Left ventricle myocardium inferior (tissue), 1 donor: ENCODE measurements around the gene WAC. TPM values are rescaled to one million over a fixed set of nuclear protein-coding genes. Genes with fewer than 3 reads are reported as not detected.

ENCODE experiments used
- DNase-seq: peaks from one replicate; pipeline ENCODE4 v3.0.0-alpha.2; 2020
- H3K27ac ChIP-seq: fragments of 200-600 bp; replicated peaks from 2 replicates; pipeline ENCODE4 v1.8.0; 2021
- H3K27me3 ChIP-seq: fragments of 200-600 bp; 2 replicates; pipeline ENCODE4 v1.8.0; 2021; ENCODE audit warnings: low read depth
- H3K36me3 ChIP-seq: fragments of 200-600 bp; 2 replicates; pipeline ENCODE4 v1.8.0; 2021
- H3K4me1 ChIP-seq: fragments of 200-600 bp; 2 replicates; pipeline ENCODE4 v1.8.0; 2021
- H3K4me3 ChIP-seq: fragments of 200-600 bp; 2 replicates; pipeline ENCODE4 v1.8.0; 2021; ENCODE audit warnings: mild to moderate bottlenecking, moderate library complexity
- H3K9me3 ChIP-seq: fragments of 200-600 bp; replicated peaks from 2 replicates; pipeline ENCODE4 v1.8.0; 2021
- intact Hi-C: fragments of 100-400 bp; cut with micrococcal nuclease; formaldehyde crosslinking; loops from one replicate; pipeline ENCODE4 v1.11.0; 2022
- total RNA-seq: library from RNA; stranded (reverse); fragmentation: NEBNext Ultra II Directional; extraction: Animal tissue kit (Norgen Biotek cat#: 25700); gene quantifications from one replicate; pipeline ENCODE4 v1.2.1, GENCODE V29; 2021
- TF ChIP-seq, protein P1 (sequence below): fragments of 200-600 bp; IDR thresholded peaks from 2 replicates; pipeline ENCODE4 v1.8.0; 2021; ENCODE audit warnings: antibody characterized with exemption, mild to moderate bottlenecking, borderline replicate concordance
- donor health status: DM: no; HTN: yes; CAD: no; lungs with severe emphysema.

Gene WAC
- total RNA-seq, 1 donor from 2014 or later: 103 TPM

DNA sequence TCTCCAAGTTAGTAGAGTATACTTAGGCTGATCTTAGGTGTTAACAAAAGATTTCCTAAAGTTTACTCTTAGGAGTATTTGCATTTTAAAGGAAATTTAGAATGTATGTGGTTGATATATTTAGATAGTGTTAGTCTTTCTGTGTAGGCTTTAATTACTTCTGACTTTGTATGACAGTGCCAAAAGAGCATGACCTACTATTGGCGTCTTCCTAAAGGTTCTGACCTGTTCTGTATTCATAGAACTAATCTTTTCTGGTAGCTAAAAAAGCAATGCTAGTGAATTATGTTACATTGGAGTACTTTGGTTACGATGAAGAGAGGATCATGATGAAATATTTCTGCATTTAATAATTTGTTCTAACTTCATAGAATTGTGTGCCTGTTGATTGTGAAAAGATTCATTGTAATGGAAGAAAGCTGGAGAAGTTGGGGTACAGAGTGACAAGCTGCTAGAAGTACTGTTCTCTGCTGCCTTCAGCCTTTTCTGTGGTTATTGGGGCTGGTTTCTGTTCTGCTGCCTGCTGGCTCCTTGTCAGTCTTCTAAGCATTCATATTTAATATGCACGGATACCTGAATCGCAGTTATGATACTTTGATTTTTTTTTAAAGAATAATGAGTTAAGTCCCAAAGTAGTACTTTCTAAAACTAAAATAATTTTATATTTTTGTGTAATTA is 13.2 kb downstream of the WAC start:
- peaks cover 46% of the 10 kb centered on the region for H3K36me3 ChIP-seq
- H3K27me3 ChIP-seq: no peaks in the 10 kb centered on the region
- intact Hi-C loops: no loop called here
- DNase-seq: no peak
- H3K9me3 ChIP-seq: no peaks in the 10 kb centered on the region
- H3K4me1 ChIP-seq: peaks cover 80% of the 10 kb centered on the region
- TF ChIP-seq, protein P1, sequence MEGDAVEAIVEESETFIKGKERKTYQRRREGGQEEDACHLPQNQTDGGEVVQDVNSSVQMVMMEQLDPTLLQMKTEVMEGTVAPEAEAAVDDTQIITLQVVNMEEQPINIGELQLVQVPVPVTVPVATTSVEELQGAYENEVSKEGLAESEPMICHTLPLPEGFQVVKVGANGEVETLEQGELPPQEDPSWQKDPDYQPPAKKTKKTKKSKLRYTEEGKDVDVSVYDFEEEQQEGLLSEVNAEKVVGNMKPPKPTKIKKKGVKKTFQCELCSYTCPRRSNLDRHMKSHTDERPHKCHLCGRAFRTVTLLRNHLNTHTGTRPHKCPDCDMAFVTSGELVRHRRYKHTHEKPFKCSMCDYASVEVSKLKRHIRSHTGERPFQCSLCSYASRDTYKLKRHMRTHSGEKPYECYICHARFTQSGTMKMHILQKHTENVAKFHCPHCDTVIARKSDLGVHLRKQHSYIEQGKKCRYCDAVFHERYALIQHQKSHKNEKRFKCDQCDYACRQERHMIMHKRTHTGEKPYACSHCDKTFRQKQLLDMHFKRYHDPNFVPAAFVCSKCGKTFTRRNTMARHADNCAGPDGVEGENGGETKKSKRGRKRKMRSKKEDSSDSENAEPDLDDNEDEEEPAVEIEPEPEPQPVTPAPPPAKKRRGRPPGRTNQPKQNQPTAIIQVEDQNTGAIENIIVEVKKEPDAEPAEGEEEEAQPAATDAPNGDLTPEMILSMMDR: no peak
- H3K4me3 ChIP-seq: no peak overlapping the region
- no peak overlapping the region for H3K27ac ChIP-seq

DNA sequence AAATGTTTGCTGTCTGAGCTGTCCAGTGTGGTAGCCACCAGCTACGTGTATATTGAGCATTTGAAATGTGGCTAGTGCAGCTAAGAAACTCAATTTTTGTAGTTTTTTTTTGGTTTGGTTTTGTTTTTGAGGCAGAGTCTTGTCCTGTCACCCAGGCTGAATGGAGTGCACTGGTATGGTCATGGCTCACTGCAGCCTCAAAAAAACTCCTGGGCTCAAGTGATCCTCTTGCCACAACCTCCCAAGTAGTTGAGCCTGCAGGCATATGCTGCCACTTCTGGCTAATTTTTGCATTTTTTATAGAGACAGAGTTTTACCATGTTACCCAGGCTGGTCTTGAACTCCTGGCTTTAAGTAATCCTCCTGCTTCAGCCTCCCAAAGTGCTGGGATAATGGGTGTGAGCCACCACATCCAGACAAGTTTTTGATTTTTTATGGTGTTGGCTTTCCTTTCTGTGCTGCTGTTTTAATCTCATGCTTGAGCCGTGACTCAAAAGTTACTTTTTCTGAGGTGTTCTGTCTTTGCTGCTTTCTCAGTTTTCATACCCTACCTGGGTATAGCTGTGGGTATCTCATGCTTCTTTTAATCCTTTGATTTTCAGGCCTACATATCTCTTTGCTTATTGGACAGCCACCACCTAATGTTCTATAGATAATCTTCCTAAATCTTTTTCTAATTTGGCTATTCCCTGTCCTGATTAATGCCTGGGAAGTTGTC is 16.0 kb downstream of the WAC start:
- Histone ChIP-seq H3K4me3 (no peak overlapping the region), H3K27ac (no peak overlapping the region), H3K4me1 (peaks cover 87% of the 10 kb centered on the region), H3K36me3 (peaks cover 26% of the 10 kb centered on the region), H3K27me3 (no peaks in the 10 kb centered on the region), H3K9me3 (no peaks in the 10 kb centered on the region)
- TF ChIP-seq, protein P1: no peak
- intact Hi-C loops: no loop called here
- no peak for DNase-seq

DNA sequence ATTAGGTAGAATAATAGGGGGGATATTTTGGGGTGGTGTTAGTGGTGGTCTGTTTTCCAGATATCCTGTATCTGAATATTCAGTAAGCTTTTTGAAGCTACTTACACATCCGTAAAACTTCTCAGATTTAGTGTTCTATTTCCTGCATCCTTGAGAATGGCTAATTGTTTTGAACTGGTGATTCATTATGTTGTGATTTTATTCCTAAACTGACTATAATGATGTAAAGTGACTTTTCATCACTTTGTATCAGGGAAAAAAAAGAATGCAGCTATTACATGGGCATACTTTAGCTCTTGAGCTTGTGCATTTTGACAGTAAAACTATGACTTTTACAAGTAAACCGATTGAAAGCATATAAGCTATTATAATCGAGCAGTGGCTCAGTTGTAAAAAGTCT is 18.2 kb downstream of the WAC start:
- Histone ChIP-seq H3K27me3 (no peaks in the 10 kb centered on the region), H3K4me3 (no peak overlapping the region), H3K4me1 (peaks cover 92% of the 10 kb centered on the region), H3K27ac (no peak overlapping the region), H3K36me3 (peaks cover 26% of the 10 kb centered on the region), H3K9me3 (no peaks in the 10 kb centered on the region)
- TF ChIP-seq, protein P1: no peak
- intact Hi-C loops: no loop called here
- no peak for DNase-seq

DNA sequence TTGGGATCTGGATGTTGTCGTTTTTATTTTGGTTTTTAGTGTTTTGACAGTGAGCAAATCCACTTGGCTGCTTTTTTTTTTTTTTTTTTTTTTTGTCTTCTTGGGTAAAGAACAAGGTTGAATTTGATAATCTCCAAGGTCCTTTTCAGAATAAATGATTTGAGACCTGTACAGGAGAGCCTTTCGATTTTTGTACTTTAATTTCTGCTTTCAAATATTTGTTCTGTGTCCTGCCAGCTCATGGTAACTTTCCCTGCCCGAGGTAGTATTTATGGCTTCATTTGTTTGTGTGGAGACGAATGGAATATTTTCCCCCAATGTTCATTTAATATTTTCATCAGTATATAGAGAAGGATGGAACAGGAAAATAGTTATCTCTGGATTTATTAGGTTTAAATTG is 19.9 kb downstream of the WAC start:
- no peaks in the 10 kb centered on the region for H3K27me3 ChIP-seq

DNA sequence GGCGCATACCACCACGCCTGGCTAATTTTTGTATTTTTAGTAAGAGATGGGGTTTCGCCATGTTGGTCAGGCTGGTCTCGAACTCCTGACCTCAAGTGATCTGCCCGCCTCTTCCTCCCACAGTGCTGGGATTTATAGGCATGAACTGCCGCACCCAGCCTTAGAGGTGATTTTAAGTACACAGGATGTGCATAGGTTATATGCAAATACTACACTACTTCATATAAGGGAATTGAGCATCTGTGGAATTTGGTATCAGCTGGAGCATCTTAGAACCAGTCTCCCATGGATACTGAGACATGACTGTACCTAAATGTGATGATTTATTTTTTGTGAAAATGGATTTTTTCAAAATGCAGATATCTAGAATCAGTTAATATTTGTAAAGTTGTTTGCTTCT is 21.1 kb downstream of the WAC start:
- Histone ChIP-seq H3K36me3 (peaks cover 10% of the 10 kb centered on the region), H3K4me1 (peaks cover 99% of the 10 kb centered on the region), H3K9me3 (no peaks in the 10 kb centered on the region), H3K27me3 (no peaks in the 10 kb centered on the region), H3K4me3 (no peak overlapping the region), H3K27ac (no peak overlapping the region)
- TF ChIP-seq, protein P1: no peak
- DNase-seq: no peak
- intact Hi-C loops: no loop called here

More for the DNA sequence above, 19.9 kb downstream of the WAC start:
- peaks cover 99% of the 10 kb centered on the region for H3K4me1 ChIP-seq
- DNase-seq: no peak
- H3K27ac ChIP-seq: no peak overlapping the region
- intact Hi-C loops: no loop called here
- H3K4me3 ChIP-seq: no peak overlapping the region
- TF ChIP-seq, protein P1: no peak
- H3K9me3 ChIP-seq: no peaks in the 10 kb centered on the region
- peaks cover 23% of the 10 kb centered on the region for H3K36me3 ChIP-seq
